ENCODE measurements around the gene LRMDA.

Gene LRMDA

GRCh38 chr10:76031769-76032699 lies 600.6 kb downstream of the LRMDA start:
- H3K4me3 ChIP-seq (ENCODE audit: low read length) = no peak overlapping the region
- no peak for DNase-seq (ENCODE audit: low read depth)
- no peak for TF ChIP-seq CTCF (conservative IDR thresholded peaks at IDR 0.05; ENCODE audit: low read depth, low read length)

- DNase-seq (ENCODE audit: low read depth) = no peak
- no peak for TF ChIP-seq CTCF (conservative IDR thresholded peaks at IDR 0.05; ENCODE audit: low read depth, low read length)
- no peak overlapping the region for H3K4me3 ChIP-seq (ENCODE audit: low read length)
Measured at GRCh38 chr10:76032700-76033039, 601.2 kb downstream of the LRMDA start.

- no peak for TF ChIP-seq CTCF (conservative IDR thresholded peaks at IDR 0.05; ENCODE audit: low read depth, low read length)
- DNase-seq (ENCODE audit: low read depth) = no peak
- H3K4me3 ChIP-seq (ENCODE audit: low read length) = no peak overlapping the region
Measured at GRCh38 chr10:76033457-76034196, 602.2 kb downstream of the LRMDA start.

GRCh38 chr10:76034353-76035205 lies 603.2 kb downstream of the LRMDA start:
- DNase-seq (ENCODE audit: low read depth) = no peak
- H3K4me3 ChIP-seq (ENCODE audit: low read length) = no peak overlapping the region
- TF ChIP-seq CTCF (conservative IDR thresholded peaks at IDR 0.05; ENCODE audit: low read depth, low read length) = no peak

GRCh38 chr10:76035206-76036110 lies 604.0 kb downstream of the LRMDA start:
- DNase-seq (ENCODE audit: low read depth) = no peak
- no peak overlapping the region for H3K4me3 ChIP-seq (ENCODE audit: low read length)
- no peak for TF ChIP-seq CTCF (conservative IDR thresholded peaks at IDR 0.05; ENCODE audit: low read depth, low read length)
